Lung (tissue), 12 donors: ENCODE measurements around the gene CFAP65. TPM values are rescaled to one million over a fixed set of nuclear protein-coding genes. Genes with fewer than 3 reads are reported as not detected.

Experiments used
- ATAC-seq: fragments of 200-7000 bp; cut with Tn5 transposase; one replicate; pipeline ENCODE4 v1.9.1; 2020; ENCODE audit warnings: moderate number of reproducible peaks; ENCODE audit not compliant: insufficient read depth, low FRiP score
- DNase-seq, 3 donors: peaks; one replicate each; pipeline ENCODE4 v3.0.0-alpha.2; 2013 to 2017
- H3K27ac ChIP-seq, 2 donors: one replicate each; pipeline ENCODE4 v1.5.1; 2013; ENCODE audit warnings: mild to moderate bottlenecking in 2 of 2, moderate library complexity in 2 of 2, control low read depth in 1 of 2, inconsistent platforms in 1 of 2, low read depth in 1 of 2, low read length in 1 of 2
- H3K27me3 ChIP-seq, 3 donors: one replicate each; pipeline ENCODE4 v1.5.1; 2013; ENCODE audit warnings: low read length in 2 of 3; ENCODE audit not compliant: control insufficient read depth in 3 of 3, insufficient read depth in 3 of 3
- H3K36me3 ChIP-seq, 4 donors: one replicate each; pipeline ENCODE4 v1.5.1; 2013; ENCODE audit warnings: low read length in 4 of 4, mild to moderate bottlenecking in 1 of 4, moderate library complexity in 1 of 4; ENCODE audit not compliant: control insufficient read depth in 4 of 4, insufficient read depth in 4 of 4
- H3K4me1 ChIP-seq, 5 donors: one replicate each; pipeline ENCODE4 v1.5.1; 2013; ENCODE audit warnings: low read length in 5 of 5, mild to moderate bottlenecking in 2 of 5, moderate library complexity in 1 of 5; ENCODE audit not compliant: control insufficient read depth in 5 of 5, insufficient read depth in 5 of 5
- H3K4me3 ChIP-seq: one replicate; pipeline ENCODE4 v1.5.1; 2013; ENCODE audit warnings: mild to moderate bottlenecking, control low read depth, moderate library complexity
- H3K9ac ChIP-seq, 2 donors: one replicate each; pipeline ENCODE4 v1.5.1; 2013; ENCODE audit warnings: low read length in 2 of 2, control low read depth in 1 of 2; ENCODE audit not compliant: insufficient read depth in 1 of 2
- H3K9me3 ChIP-seq, 4 donors: one replicate each; pipeline ENCODE4 v1.5.1; 2013; ENCODE audit warnings: low read length in 3 of 4, mild to moderate bottlenecking in 1 of 4, moderate library complexity in 1 of 4; ENCODE audit not compliant: control insufficient read depth in 4 of 4, insufficient read depth in 3 of 4
- CTCF ChIP-seq: IDR thresholded peaks from 2 replicates; pipeline ENCODE4 v1.5.1; 2012; ENCODE audit warnings: mild to moderate bottlenecking; ENCODE audit errors: control extremely low read depth, extremely low read depth
- WGBS, 2 donors: extraction: QIAGEN DNeasy Blood & Tissue Kit; methylation state at CpG; one replicate each; pipeline ENCODE4 v1.1.7; 2013; 5-methylcytosine and 5-hydroxymethylcytosine counted together
- polyA plus RNA-seq, 2 donors: library from polyadenylated mRNA; stranded (reverse); fragments of 200-250 nt; gene quantifications; one replicate each; pipeline ENCODE4 v1.2.1, GENCODE V29; 2013
- total RNA-seq, 2 donors: library from RNA; depleted of rRNA in 1 of 2; stranded (reverse); fragments of >200 nt in 1 of 2; gene quantifications; one replicate each; pipeline ENCODE4 v1.2.1, GENCODE V29; 2014 to 2021
- donor health status: control.
- donor health status: control.
- donor health status: Bipolar disorder and iron deficiency.
- donor health status: healthy.
- donor health status: DM: yes; HTN: yes; CAD: no.

The CFAP65 gene
- total and polyA plus RNA-seq, 4 donors: 3.9 to 16.5 (median 8.1) TPM

DNA sequence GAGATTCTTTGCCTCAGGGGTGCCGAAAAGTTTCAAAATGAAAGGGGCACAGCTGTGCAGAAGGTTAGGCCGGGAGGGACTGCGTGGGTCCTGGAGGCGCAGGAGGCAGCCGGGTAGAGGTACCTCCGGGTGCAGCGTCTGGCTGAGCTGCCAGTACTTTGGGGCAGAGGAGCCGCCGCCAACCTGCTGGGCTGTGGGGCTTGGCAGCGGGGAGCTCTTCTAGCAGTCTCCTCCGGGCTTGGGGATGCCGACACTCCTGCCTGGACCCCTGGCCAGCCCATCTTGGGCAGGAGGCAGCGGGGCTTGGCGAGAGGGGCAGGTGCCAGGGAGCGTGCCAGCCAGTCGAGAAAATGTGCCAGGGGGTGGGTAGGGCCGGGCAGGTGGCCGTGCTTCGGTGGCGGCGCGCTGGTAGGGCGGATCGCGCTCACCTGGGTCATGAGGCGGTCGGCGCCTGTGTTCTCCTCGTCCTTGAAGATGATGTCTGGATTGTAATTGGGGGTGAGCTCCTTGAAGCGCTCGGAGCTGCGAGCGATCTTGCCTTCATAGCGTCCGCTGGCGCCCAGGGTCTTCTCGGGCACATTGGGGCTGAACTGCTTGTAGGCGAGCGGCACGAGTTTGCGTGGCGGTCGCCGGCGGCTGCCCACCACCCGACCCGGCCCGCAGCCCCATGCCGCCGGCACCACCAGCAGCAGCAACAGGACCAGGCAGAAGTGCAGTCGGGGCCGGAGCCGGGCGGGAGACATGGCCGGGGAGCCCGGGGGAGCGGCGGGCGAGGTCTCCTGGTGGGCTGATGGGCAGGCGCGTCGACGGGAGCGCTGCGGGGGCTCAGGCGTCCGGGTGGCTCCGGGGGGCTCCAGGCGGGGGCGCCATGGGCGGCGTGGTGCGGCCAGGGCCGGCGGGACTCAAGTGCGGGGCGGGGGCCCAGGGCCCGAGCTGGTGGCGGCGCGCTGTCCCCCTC, 18.7 kb upstream of the CFAP65 start:
- H3K9me3 ChIP-seq: no peaks in the 10 kb centered on the region
- no peak overlapping the region for H3K27ac ChIP-seq
- peak overlapping the region; percentile 8 for H3K4me3 ChIP-seq
- DNase-seq: no peak
- H3K36me3 ChIP-seq: peaks cover 0 to 2% (median 0%) of the 10 kb centered on the region in 4 donors
- H3K9ac ChIP-seq: no peak overlapping the region
- 3 to 4% methylated on average over 66 to 81 of the region's 81 CpGs for WGBS, 2 donors
- no peak for TF ChIP-seq CTCF
- H3K27me3 ChIP-seq: peaks cover 0 to 68% (median 56%) of the 10 kb centered on the region in 3 donors
- ATAC-seq: no peak
- peaks cover 0 to 16% (median 0%) of the 10 kb centered on the region in 5 donors for H3K4me1 ChIP-seq

DNA sequence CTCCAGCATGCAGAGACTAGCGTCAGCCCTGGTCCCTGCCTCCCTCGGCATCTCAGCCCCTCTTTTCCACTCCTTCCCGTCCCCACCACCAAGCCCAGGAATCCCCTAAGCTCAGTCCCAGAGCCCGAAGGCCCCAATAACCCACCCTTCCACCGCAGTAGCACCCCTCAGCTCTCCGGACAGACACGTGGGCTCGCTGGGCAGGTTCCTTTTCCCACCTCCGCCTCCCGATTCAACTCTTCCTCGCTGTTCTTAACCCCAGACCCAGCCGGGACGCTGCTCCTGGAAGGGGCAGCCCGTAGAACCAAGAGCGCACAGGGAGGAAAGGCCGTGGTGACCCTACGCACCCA, 18.0 kb upstream of the CFAP65 start:
- no peak for ATAC-seq
- peaks cover 0 to 4% (median 0%) of the 10 kb centered on the region in 4 donors for H3K36me3 ChIP-seq
- 3 to 4% methylated on average over 17 of the region's 17 CpGs for WGBS, 2 donors
- H3K27me3 ChIP-seq: peaks cover 0 to 68% (median 56%) of the 10 kb centered on the region in 3 donors
- no peak for TF ChIP-seq CTCF
- H3K4me1 ChIP-seq: peaks cover 0 to 16% (median 0%) of the 10 kb centered on the region in 5 donors
- H3K9me3 ChIP-seq: no peaks in the 10 kb centered on the region
- no peak overlapping the region for H3K27ac ChIP-seq
- no peak overlapping the region for H3K9ac ChIP-seq
- no peak overlapping the region for H3K4me3 ChIP-seq
- DNase-seq: no peak

DNA sequence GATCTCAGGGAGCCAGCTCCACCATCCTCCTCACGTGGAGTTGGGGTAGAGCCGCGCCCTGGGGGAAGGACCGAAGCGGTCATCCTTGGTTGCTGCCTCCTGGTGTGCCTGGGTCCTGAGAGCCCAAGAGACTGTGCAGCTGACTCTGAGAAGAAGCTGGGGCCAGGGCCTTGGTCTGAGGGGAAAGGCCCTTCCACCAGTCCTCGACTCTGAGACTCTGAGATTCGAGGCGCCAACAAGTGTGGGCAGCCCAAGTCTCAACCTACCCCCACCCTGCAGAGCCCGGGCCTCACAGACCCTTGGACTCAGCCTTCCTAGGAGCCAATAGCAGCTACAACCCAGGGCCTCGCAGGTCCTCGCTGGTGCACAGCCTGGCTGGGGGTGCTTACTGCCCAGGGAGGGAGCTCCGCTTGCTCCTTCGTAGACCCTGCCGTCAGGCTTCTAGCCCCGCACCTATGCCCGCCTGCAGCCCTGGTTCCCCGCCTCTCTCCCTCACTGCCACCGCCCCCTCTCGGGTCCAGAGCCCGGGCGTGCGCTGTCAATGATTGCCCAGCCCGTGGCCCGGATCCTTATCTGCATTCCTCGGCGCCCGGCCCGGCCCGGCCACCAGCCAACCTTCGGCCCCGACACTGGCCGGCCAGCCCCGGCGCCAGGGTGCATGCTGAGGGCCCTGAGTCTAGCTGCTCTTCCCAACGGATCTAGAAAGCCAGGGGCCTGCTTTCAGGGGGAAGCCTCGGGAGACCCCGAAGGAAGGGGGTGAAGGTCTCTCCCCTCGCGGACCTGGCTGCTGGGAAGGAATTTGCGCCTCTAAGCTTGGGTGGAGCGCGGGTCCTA, 17.4 kb upstream of the CFAP65 start:
- H3K9me3 ChIP-seq: no peaks in the 10 kb centered on the region
- no peak overlapping the region for H3K9ac ChIP-seq
- WGBS, 2 donors: 6 to 8% methylated on average over 42 of the region's 42 CpGs
- ATAC-seq (peak; percentile 78), DNase-seq (peak in 2 of 3 donors; percentile 23 to 34)
- no peak overlapping the region for H3K27ac ChIP-seq
- H3K36me3 ChIP-seq: peaks cover 0 to 4% (median 0%) of the 10 kb centered on the region in 4 donors
- no peak overlapping the region for H3K4me3 ChIP-seq
- peaks cover 0 to 16% (median 0%) of the 10 kb centered on the region in 5 donors for H3K4me1 ChIP-seq
- TF ChIP-seq CTCF: no peak
- peaks cover 0 to 64% (median 52%) of the 10 kb centered on the region in 3 donors for H3K27me3 ChIP-seq
